OCI-LY3 (cell line): ENCODE measurements around the gene INPP5A.

Source experiments
- H2AFZ ChIP-seq: fragments of 200-600, 300-600 bp; shearing (Covaris generic); 2 replicates; pipeline ENCODE4 v1.6.0; 2014; ENCODE audit warnings: antibody characterized with exemption, low read depth, low read length
- H3K27ac ChIP-seq: fragments of 200-600, 300-600 bp; sonication (generic); 2 replicates; pipeline ENCODE4 v1.5.1; 2014; ENCODE audit warnings: mild to moderate bottlenecking, low read length, moderate library complexity, mixed read lengths
- H3K27me3 ChIP-seq: fragments of 200-600, 300-600 bp; sonication (generic); 2 replicates; pipeline ENCODE4 v1.6.1; 2014; ENCODE audit warnings: low read depth, low read length, mixed read lengths
- H3K36me3 ChIP-seq: fragments of 200-600, 300-600 bp; sonication (generic); replicated peaks from 2 replicates; pipeline ENCODE3; 2014; ENCODE audit warnings: low read depth, low read length, mixed read lengths
- H3K4me1 ChIP-seq: fragments of 300-600, 200-600 bp; sonication (generic); 2 replicates; pipeline ENCODE4 v1.6.1; 2014; ENCODE audit warnings: low read length, mixed read lengths
- H3K4me2 ChIP-seq: fragments of 200-600, 300-600 bp; sonication (generic); 2 replicates; pipeline ENCODE4 v1.6.1; 2014; ENCODE audit warnings: low read length, mixed read lengths
- H3K4me3 ChIP-seq: fragments of 300-600, 200-600 bp; sonication (generic); 2 replicates; pipeline ENCODE4 v1.5.1; 2014; ENCODE audit warnings: antibody characterized with exemption, mild to moderate bottlenecking, low read length, moderate library complexity
- H3K79me2 ChIP-seq: fragments of 300-600, 200-600 bp; shearing (Covaris generic); 2 replicates; pipeline ENCODE4 v1.6.1; 2014; ENCODE audit warnings: mild to moderate bottlenecking, low read length, mixed read lengths
- H3K9ac ChIP-seq: fragments of 300-600, 200-600 bp; shearing (Covaris generic); 2 replicates; pipeline ENCODE4 v1.6.0; 2014; ENCODE audit warnings: mild to moderate bottlenecking, low read length, moderate library complexity
- H3K9me3 ChIP-seq: fragments of 200-600, 300-600 bp; shearing (Covaris generic); 2 replicates; pipeline ENCODE4 v1.6.1; 2014; ENCODE audit warnings: low read length, mixed read lengths; ENCODE audit not compliant: insufficient read depth
- H4K20me1 ChIP-seq: fragments of 200-600, 300-600 bp; sonication (generic); 2 replicates; pipeline ENCODE4 v1.6.1; 2016; ENCODE audit warnings: low read length, mixed read lengths; ENCODE audit not compliant: insufficient read depth
- EZH2phosphoT487 ChIP-seq: fragments of 200-600 bp; shearing (Covaris generic); IDR thresholded peaks from 2 replicates; pipeline ENCODE4 v1.6.1; 2018; ENCODE audit warnings: antibody characterized with exemption, mixed run types, low read depth
- TF ChIP-seq, protein P1 (sequence below): fragments of 200-600, 300-600 bp; sonication (generic); IDR thresholded peaks from 2 replicates; pipeline ENCODE4 v1.5.1; 2014; ENCODE audit warnings: antibody characterized with exemption, low read length, low read depth

The INPP5A gene

DNA sequence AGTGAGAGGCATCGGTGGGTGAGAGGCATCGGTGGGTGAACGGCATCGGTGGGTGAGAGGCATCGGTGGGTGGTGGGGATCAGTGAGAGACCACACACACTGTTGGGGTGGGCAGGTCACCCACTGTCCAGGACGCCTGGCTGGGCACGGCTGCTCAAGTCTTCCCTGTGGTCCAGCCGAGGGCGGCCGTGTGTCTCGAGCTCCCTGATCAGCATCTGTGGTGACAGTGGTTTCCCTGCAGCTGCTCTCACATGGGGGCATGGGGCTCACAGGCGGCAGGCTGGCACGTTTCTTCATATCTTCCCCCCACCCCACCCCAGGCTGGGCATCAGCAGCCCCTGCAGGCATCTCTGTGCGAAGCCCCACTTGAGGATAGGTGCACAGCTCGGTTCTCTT, 170.2 kb downstream of the INPP5A start:
- no peaks in the 10 kb centered on the region for H3K4me1 ChIP-seq
- no peak overlapping the region for H3K4me2 ChIP-seq
- no peaks in the 10 kb centered on the region for H3K9me3 ChIP-seq
- H2AFZ ChIP-seq = no peak overlapping the region
- TF ChIP-seq, protein P1, sequence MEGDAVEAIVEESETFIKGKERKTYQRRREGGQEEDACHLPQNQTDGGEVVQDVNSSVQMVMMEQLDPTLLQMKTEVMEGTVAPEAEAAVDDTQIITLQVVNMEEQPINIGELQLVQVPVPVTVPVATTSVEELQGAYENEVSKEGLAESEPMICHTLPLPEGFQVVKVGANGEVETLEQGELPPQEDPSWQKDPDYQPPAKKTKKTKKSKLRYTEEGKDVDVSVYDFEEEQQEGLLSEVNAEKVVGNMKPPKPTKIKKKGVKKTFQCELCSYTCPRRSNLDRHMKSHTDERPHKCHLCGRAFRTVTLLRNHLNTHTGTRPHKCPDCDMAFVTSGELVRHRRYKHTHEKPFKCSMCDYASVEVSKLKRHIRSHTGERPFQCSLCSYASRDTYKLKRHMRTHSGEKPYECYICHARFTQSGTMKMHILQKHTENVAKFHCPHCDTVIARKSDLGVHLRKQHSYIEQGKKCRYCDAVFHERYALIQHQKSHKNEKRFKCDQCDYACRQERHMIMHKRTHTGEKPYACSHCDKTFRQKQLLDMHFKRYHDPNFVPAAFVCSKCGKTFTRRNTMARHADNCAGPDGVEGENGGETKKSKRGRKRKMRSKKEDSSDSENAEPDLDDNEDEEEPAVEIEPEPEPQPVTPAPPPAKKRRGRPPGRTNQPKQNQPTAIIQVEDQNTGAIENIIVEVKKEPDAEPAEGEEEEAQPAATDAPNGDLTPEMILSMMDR = no peak
- TF ChIP-seq EZH2phosphoT487 = no peak
- H3K27ac ChIP-seq = no peak overlapping the region
- no peak overlapping the region for H3K4me3 ChIP-seq
- no peak overlapping the region for H3K9ac ChIP-seq
- no peaks in the 10 kb centered on the region for H3K36me3 ChIP-seq
- H3K27me3 ChIP-seq = no peaks in the 10 kb centered on the region
- no peaks in the 10 kb centered on the region for H3K79me2 ChIP-seq
- H4K20me1 ChIP-seq = no peaks in the 10 kb centered on the region

DNA sequence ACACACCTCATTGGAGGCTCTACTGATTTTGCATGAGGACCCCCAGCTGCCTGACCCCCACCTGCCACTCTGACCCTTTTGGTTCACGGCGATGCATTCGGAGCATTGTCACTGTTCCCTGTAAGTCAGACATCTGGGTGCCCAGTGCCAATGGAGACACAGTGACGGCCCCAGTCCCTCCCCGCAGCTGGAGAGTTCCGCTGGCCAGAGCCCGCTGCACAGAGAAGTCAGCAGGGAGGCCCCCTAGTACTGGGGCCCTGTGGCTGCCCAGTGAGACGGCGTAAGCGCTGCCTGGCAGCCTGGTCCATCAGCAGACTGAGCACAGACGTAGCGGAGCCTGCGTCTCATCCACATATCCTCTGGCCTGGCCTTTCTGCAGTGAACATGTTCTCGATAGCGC, 170.9 kb downstream of the INPP5A start:
- Histone ChIP-seq H3K4me2 (no peak overlapping the region), H3K4me3 (no peak overlapping the region), H3K9me3 (no peaks in the 10 kb centered on the region), H3K4me1 (no peaks in the 10 kb centered on the region), H3K27me3 (no peaks in the 10 kb centered on the region), H3K36me3 (no peaks in the 10 kb centered on the region), H3K79me2 (no peaks in the 10 kb centered on the region), H4K20me1 (no peaks in the 10 kb centered on the region), H3K9ac (no peak overlapping the region), H2AFZ (no peak overlapping the region), H3K27ac (no peak overlapping the region)
- TF ChIP-seq, protein P1 = no peak
- TF ChIP-seq EZH2phosphoT487 = no peak

DNA sequence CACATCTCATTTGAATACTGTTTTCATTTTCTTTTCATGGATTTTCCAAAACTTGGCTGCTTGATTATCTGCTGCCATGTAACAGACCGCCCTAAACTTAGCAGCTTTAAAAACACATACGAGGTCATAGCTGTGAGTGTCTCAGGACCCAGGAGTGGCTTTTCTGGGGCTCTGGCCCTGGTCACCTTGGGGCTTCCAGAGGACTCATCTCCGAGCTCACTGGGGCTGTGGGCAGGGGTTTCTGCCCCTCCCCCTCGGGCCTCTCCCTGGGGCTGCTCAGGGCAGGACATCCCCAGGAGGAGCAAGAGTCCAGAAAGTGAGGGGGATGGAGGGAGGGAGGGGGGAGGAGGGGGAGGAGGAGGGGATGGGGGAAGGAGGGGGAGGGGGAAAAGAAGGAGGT, 171.3 kb downstream of the INPP5A start:
- Histone ChIP-seq H3K4me1 (no peaks in the 10 kb centered on the region), H3K9me3 (no peaks in the 10 kb centered on the region), H3K4me3 (no peak overlapping the region), H3K27ac (no peak overlapping the region), H3K4me2 (no peak overlapping the region), H4K20me1 (no peaks in the 10 kb centered on the region), H3K79me2 (no peaks in the 10 kb centered on the region), H3K9ac (no peak overlapping the region), H3K27me3 (no peaks in the 10 kb centered on the region), H3K36me3 (no peaks in the 10 kb centered on the region), H2AFZ (no peak overlapping the region)
- TF ChIP-seq EZH2phosphoT487 = no peak
- TF ChIP-seq, protein P1 = no peak

DNA sequence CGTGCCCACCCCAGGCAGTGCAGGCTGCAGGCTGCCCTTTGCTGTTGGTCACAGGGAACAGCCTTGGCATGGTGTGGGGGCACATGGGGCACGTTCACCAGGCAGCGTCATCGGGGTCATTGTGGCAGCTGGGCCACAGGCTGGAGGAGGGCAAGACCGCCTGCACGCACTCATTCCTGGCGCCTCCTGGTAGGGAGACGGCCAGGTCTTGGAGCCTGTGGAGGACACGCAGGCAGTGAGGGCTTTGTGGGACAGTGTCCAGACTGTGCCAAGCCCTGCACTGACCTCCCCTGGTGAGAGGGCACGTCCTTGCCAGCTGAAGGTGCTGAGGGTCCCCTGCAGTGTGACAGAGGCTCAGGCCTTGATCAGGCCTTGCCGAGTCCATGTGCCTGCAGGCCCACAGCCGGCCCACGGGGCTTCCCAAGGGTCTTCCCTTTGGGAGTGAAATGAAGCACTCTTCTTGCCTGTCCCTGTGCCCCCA, 171.9 kb downstream of the INPP5A start:
- no peaks in the 10 kb centered on the region for H3K9me3 ChIP-seq
- no peaks in the 10 kb centered on the region for H3K27me3 ChIP-seq
- H3K4me1 ChIP-seq = no peaks in the 10 kb centered on the region
- no peaks in the 10 kb centered on the region for H4K20me1 ChIP-seq
- no peak overlapping the region for H2AFZ ChIP-seq
- no peaks in the 10 kb centered on the region for H3K36me3 ChIP-seq
- H3K4me3 ChIP-seq = no peak overlapping the region
- H3K9ac ChIP-seq = no peak overlapping the region
- H3K4me2 ChIP-seq = no peak overlapping the region
- TF ChIP-seq, protein P1 = no peak
- no peak for TF ChIP-seq EZH2phosphoT487
- no peaks in the 10 kb centered on the region for H3K79me2 ChIP-seq
- H3K27ac ChIP-seq = no peak overlapping the region
